ENCODE data around the gene AKR7A3. TPM values are rescaled to one million over a fixed set of nuclear protein-coding genes. Genes with fewer than 3 reads are reported as not detected.
"Not testable (repeated sequence)": the region's sequence is repeated elsewhere in the genome, so short reads cannot be mapped to it uniquely, and the experiment has no call there.

Gene AKR7A3
- total RNA-seq (2014; rRNA removed; shearing (Covaris generic); ENCODE audit: low replicate concordance) = 0.41 and 1.2 TPM in 2 replicates

DNA sequence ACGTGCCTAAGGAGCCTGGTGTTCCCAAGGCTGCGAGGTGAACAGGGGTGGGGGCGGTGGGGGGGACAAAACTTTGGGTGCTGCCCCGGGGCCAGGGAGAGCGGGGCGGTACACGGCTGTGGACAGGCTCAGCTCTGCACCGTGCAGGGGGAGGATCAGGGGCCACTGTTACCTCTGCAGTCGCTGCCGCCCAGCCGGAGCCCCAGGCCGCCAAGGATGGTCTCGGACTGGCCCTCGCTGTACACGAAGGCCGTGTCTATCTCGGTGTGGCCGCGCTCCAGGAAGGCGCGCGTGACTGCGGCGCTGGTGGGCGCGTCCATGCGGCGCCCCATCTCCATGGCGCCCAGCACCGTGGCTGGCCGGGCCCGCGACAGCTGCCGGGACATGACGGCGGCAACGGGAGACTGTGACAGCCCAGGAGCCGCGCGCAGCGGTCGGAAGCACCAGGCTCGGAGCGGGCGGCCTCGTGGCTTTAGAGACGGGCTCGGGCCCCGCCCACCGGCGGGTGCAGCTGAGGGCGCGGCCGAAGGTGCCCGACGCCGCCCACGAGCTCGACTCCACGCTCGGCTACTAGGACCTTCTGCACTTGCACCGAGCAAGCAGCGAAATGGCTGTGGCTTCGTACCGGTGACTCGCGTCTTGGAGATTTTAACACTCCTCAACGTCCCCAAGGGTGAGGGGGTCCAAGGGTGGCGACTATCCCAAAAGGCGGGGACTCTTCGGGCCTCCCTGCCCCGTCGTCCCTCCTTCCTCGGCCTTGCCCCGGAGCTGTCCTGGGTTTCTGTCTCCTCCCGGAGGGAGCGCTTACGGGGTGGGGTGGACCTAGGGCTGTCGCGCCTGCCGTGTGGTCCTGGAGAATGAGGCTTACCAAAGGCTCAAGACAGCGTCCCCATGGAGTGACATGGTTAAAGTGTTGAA, at the start of gene AKR7A3:
Gene AKR7A3 (minus strand): TSS at position 447 of the 918 bp plus-strand sequence. CDS start 61 bp downstream, at position 386.
- H2AFZ ChIP-seq (ENCODE audit: low read length); H3K4me2 ChIP-seq (ENCODE audit: low read depth, low read length, poor library complexity, severe bottlenecking); H4K20me1 ChIP-seq (ENCODE audit: insufficient read depth, low read depth, low read length); H3K4me3 ChIP-seq (ENCODE audit: low read length); H3K27me3 ChIP-seq (ENCODE audit: low read length); H3K4me1 ChIP-seq (ENCODE audit: low read length); H3K79me2 ChIP-seq (ENCODE audit: low read length); DNase-seq; H3K9ac ChIP-seq (ENCODE audit: low read length); H3K9me3 ChIP-seq (ENCODE audit: low read length); H3K9me2 ChIP-seq (replicated peaks; ENCODE audit: insufficient read depth, low read length); H3K36me3 ChIP-seq (ENCODE audit: insufficient read depth, low read length); H3K27ac ChIP-seq (ENCODE audit: low read length): not testable (repeated sequence)

GRCh38 chr1:19338323-19338762, 49.8 kb upstream of the AKR7A3 start:
- no peak overlapping the region for H2AFZ ChIP-seq (ENCODE audit: low read length)
- no peak overlapping the region for H3K9ac ChIP-seq (ENCODE audit: low read length)
- DNase-seq = no peak
- 0 out of 2 replicates have a peak, but pooled peaks cover 3% of the 10 kb centered on the region for H3K79me2 ChIP-seq (ENCODE audit: low read length)
- no peaks in the 10 kb centered on the region for H3K27me3 ChIP-seq (ENCODE audit: low read length)
- no peaks in the 10 kb centered on the region for H4K20me1 ChIP-seq (ENCODE audit: insufficient read depth, low read depth, low read length)
- H3K27ac ChIP-seq (ENCODE audit: low read length) = no peak overlapping the region
- no peak overlapping the region for H3K4me2 ChIP-seq (ENCODE audit: low read depth, low read length, poor library complexity, severe bottlenecking)
- no peaks in the 10 kb centered on the region; the same call in none of the 2 replicates for H3K36me3 ChIP-seq (ENCODE audit: insufficient read depth, low read length)
- H3K9me2 ChIP-seq (replicated peaks; ENCODE audit: insufficient read depth, low read length) = no peaks in the 10 kb centered on the region
- H3K9me3 ChIP-seq (ENCODE audit: low read length) = no peaks in the 10 kb centered on the region
- no peaks in the 10 kb centered on the region for H3K4me1 ChIP-seq (ENCODE audit: low read length)
- H3K4me3 ChIP-seq (ENCODE audit: low read length) = no peak overlapping the region

- DNase-seq = no peak
- H3K4me2 ChIP-seq (ENCODE audit: low read depth, low read length, poor library complexity, severe bottlenecking) = no peak overlapping the region
Observed at GRCh38 chr1:19337289-19337688, 48.7 kb upstream of the AKR7A3 start.

DNA sequence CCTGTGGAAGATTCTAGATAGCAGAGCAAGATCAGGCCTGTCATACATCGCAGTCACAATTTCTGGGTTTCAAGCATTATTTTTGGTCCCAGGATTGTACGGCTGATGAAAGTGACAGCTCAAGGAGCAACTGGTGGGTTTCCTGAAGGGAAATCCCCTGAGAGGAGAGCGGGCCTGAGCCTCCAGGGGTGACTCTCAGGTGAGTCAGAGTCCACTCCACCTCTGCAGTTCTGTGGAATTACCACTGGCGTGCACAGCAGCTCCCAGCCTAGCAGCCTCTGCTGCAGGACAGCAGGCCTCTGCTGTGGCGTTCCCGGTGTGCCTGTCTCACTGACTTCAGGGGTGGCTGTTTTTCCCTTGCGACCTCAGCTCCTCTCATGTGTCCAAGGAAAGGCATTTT, 48.0 kb upstream of the AKR7A3 start:
- Histone ChIP-seq H4K20me1 (ENCODE audit: insufficient read depth, low read depth, low read length) (no peaks in the 10 kb centered on the region), H3K9me2 (replicated peaks; ENCODE audit: insufficient read depth, low read length) (no peaks in the 10 kb centered on the region), H2AFZ (ENCODE audit: low read length) (no peak overlapping the region), H3K27me3 (ENCODE audit: low read length) (no peaks in the 10 kb centered on the region), H3K9ac (ENCODE audit: low read length) (no peak overlapping the region), H3K4me2 (ENCODE audit: low read depth, low read length, poor library complexity, severe bottlenecking) (no peak overlapping the region), H3K4me1 (ENCODE audit: low read length) (no peaks in the 10 kb centered on the region), H3K79me2 (ENCODE audit: low read length) (0 out of 2 replicates have a peak, but pooled peaks cover 3% of the 10 kb centered on the region), H3K27ac (ENCODE audit: low read length) (no peak overlapping the region), H3K4me3 (ENCODE audit: low read length) (no peak overlapping the region), H3K36me3 (ENCODE audit: insufficient read depth, low read length) (no peaks in the 10 kb centered on the region; the same call in none of the 2 replicates), H3K9me3 (ENCODE audit: low read length) (no peaks in the 10 kb centered on the region)
- no peak for DNase-seq

More at GRCh38 chr1:19337289-19337688, 48.7 kb upstream of the AKR7A3 start:
- H2AFZ ChIP-seq (ENCODE audit: low read length) = no peak overlapping the region
- H3K79me2 ChIP-seq (ENCODE audit: low read length) = 0 out of 2 replicates have a peak, but pooled peaks cover 3% of the 10 kb centered on the region
- no peaks in the 10 kb centered on the region; the same call in none of the 2 replicates for H3K36me3 ChIP-seq (ENCODE audit: insufficient read depth, low read length)
- no peaks in the 10 kb centered on the region for H3K4me1 ChIP-seq (ENCODE audit: low read length)
- H4K20me1 ChIP-seq (ENCODE audit: insufficient read depth, low read depth, low read length) = no peaks in the 10 kb centered on the region
- no peak overlapping the region for H3K27ac ChIP-seq (ENCODE audit: low read length)
- H3K9ac ChIP-seq (ENCODE audit: low read length) = no peak overlapping the region
- H3K27me3 ChIP-seq (ENCODE audit: low read length) = no peaks in the 10 kb centered on the region
- no peaks in the 10 kb centered on the region for H3K9me3 ChIP-seq (ENCODE audit: low read length)
- no peak overlapping the region for H3K4me3 ChIP-seq (ENCODE audit: low read length)
- no peaks in the 10 kb centered on the region for H3K9me2 ChIP-seq (replicated peaks; ENCODE audit: insufficient read depth, low read length)

DNA sequence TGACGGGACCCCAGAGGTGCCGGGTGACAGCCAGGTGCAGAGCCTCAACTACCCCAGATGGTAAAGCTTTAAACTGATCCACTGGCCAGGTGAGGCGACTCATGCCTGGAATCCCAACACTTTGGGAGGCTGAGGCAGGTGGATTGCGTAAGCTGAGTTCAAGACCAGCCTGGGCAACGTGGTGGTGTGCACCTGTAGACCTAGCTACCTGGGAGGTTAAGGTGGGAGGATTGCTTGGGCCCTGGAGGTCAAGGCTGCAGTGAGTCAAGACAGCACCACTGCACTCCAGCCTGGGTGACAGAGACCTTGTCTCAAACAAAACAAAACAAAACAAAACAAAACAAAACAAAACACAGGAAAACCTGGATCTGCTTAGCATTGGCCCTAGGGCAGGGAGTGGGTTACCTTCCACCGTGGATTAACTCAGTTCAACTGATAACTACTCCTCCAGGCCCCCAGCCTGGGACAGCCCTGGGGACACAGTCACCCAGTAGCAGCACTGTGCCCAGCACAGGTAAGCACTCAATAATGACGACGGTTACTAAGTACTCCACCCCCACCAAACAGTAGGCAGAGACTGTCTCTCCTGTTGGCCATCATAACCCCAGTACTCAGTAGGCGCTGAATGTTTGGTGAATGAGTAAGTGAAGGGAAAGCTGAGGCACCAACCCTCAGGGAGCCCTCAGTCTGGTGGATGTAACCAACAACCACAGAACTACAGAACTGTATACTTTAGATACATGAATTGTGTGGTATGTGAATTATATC, 45.2 kb upstream of the AKR7A3 start:
- Histone ChIP-seq H3K27me3 (ENCODE audit: low read length) (no peaks in the 10 kb centered on the region), H3K79me2 (ENCODE audit: low read length) (no peaks in the 10 kb centered on the region), H3K4me3 (ENCODE audit: low read length) (no peak overlapping the region), H3K4me1 (ENCODE audit: low read length) (no peaks in the 10 kb centered on the region), H3K9me2 (replicated peaks; ENCODE audit: insufficient read depth, low read length) (no peaks in the 10 kb centered on the region), H3K27ac (ENCODE audit: low read length) (no peak overlapping the region), H3K9ac (ENCODE audit: low read length) (no peak overlapping the region), H3K9me3 (ENCODE audit: low read length) (no peaks in the 10 kb centered on the region), H4K20me1 (ENCODE audit: insufficient read depth, low read depth, low read length) (no peaks in the 10 kb centered on the region), H3K36me3 (ENCODE audit: insufficient read depth, low read length) (no peaks in the 10 kb centered on the region), H3K4me2 (ENCODE audit: low read depth, low read length, poor library complexity, severe bottlenecking) (no peak overlapping the region), H2AFZ (ENCODE audit: low read length) (no peak overlapping the region)
- DNase-seq = no peak

DNA sequence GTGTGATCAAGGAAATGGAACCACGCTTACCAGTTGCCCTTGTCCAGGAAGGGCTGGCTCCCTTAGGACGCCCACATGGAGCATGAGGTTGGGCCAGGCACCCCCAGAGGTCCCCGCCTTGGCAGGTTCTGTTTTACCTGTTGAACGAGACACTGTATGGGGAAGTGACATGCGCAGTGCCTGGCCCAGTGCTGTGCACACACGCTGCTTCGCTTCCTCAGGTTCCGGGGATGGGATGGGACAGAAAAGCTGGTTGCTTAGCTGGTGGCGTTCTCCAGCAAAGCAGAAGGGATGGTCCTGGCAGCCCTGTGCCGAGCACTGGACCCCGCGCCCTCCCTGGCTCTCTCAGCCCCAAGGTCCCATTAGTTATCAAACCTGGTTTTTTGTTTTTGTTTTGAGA, 44.3 kb upstream of the AKR7A3 start:
- no peaks in the 10 kb centered on the region for H3K9me3 ChIP-seq (ENCODE audit: low read length)
- H2AFZ ChIP-seq (ENCODE audit: low read length) = no peak overlapping the region
- no peak overlapping the region for H3K27ac ChIP-seq (ENCODE audit: low read length)
- H4K20me1 ChIP-seq (ENCODE audit: insufficient read depth, low read depth, low read length) = no peaks in the 10 kb centered on the region
- no peak overlapping the region for H3K4me2 ChIP-seq (ENCODE audit: low read depth, low read length, poor library complexity, severe bottlenecking)
- no peaks in the 10 kb centered on the region for H3K9me2 ChIP-seq (replicated peaks; ENCODE audit: insufficient read depth, low read length)
- no peak for DNase-seq
- H3K9ac ChIP-seq (ENCODE audit: low read length) = no peak overlapping the region
- no peaks in the 10 kb centered on the region for H3K36me3 ChIP-seq (ENCODE audit: insufficient read depth, low read length)
- H3K4me1 ChIP-seq (ENCODE audit: low read length) = no peaks in the 10 kb centered on the region
- H3K79me2 ChIP-seq (ENCODE audit: low read length) = no peaks in the 10 kb centered on the region
- H3K4me3 ChIP-seq (ENCODE audit: low read length) = no peak overlapping the region
- H3K27me3 ChIP-seq (ENCODE audit: low read length) = no peaks in the 10 kb centered on the region

DNA sequence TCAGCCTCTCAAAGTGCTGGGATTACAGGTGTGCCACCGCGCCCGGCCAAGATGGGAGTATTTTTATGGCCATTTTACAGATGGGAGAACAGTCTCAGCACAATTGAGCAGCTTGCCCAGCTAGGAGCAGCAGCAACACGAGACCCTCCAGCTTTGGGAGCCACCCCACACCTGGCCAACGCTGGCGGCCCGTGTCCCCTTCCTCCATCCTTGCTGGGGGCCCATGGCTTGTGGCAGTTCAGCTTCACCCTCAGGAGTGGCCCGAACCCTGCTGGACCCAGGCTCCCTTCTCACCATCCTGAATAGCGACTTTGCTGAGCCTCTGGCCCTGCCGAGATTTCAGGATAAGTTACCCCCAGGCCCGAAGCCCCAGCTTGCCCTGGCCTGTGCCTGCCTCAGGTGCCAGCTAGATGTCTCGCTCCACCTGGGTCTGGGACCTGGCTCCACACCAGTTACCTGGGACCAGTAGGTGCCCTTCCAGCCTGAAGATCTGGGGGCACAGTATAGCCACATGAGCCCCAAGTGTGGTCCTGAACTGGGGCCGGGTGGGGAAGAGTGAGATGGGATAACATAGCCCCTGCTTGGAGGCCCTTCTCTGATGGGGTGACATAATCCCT, 42.8 kb upstream of the AKR7A3 start:
- no peaks in the 10 kb centered on the region for H3K9me3 ChIP-seq (ENCODE audit: low read length)
- H3K9ac ChIP-seq (ENCODE audit: low read length) = no peak overlapping the region
- H3K36me3 ChIP-seq (ENCODE audit: insufficient read depth, low read length) = no peaks in the 10 kb centered on the region
- H3K9me2 ChIP-seq (replicated peaks; ENCODE audit: insufficient read depth, low read length) = no peaks in the 10 kb centered on the region
- no peaks in the 10 kb centered on the region for H4K20me1 ChIP-seq (ENCODE audit: insufficient read depth, low read depth, low read length)
- no peak overlapping the region for H3K27ac ChIP-seq (ENCODE audit: low read length)
- no peak overlapping the region for H2AFZ ChIP-seq (ENCODE audit: low read length)
- no peaks in the 10 kb centered on the region for H3K27me3 ChIP-seq (ENCODE audit: low read length)
- no peaks in the 10 kb centered on the region for H3K4me1 ChIP-seq (ENCODE audit: low read length)
- H3K4me3 ChIP-seq (ENCODE audit: low read length) = no peak overlapping the region
- DNase-seq = no peak
- H3K4me2 ChIP-seq (ENCODE audit: low read depth, low read length, poor library complexity, severe bottlenecking) = no peak overlapping the region
- H3K79me2 ChIP-seq (ENCODE audit: low read length) = no peaks in the 10 kb centered on the region
